ENCODE data around the gene CCDC71.

The CCDC71 gene

DNA sequence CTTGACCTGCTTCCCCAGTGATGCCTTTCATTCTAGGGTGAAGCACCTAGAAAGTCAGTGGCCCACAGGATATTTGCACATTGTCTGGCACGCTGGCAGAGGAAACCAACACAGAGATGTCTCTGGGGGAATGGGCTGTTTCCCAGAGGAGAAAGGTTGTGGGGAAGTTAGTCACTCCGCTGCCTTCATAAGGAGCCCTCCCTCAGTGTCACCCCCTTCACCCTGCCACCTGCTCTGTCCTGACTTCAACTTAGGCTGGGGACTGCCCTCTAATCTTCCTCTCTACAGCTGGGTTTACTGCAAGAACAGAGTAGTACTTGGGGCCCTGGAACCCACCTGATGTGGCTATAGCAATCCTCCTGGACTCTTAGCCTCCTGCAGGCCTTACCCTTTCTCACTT, 10.9 kb upstream of the CCDC71 start:
- Histone ChIP-seq H3K27ac (ENCODE audit: low read length) (no peak overlapping the region), H2AFZ (ENCODE audit: low read length) (no peak overlapping the region), H3K79me2 (ENCODE audit: low read length) (no peaks in the 10 kb centered on the region), H3K4me1 (ENCODE audit: low read length) (no peaks in the 10 kb centered on the region), H3K4me3 (ENCODE audit: low read length) (no peak overlapping the region), H3K4me2 (ENCODE audit: low read depth, low read length) (no peak overlapping the region), H3F3A (ENCODE audit: insufficient read depth, low read length) (no peaks in the 10 kb centered on the region), H3K36me3 (replicated peaks; ENCODE audit: insufficient read depth, low read length) (no peaks in the 10 kb centered on the region), H3K9me2 (replicated peaks; ENCODE audit: insufficient read depth, low read length) (no peaks in the 10 kb centered on the region), H3K9ac (ENCODE audit: low read length) (no peak overlapping the region), H4K20me1 (ENCODE audit: insufficient read depth, low read length) (no peaks in the 10 kb centered on the region), H3K9me3 (replicated peaks; ENCODE audit: insufficient read depth, low read length) (no peaks in the 10 kb centered on the region), H3K27me3 (replicated peaks; ENCODE audit: insufficient read depth, low read length) (no peaks in the 10 kb centered on the region; the same call in 1 of the 2 replicates)
- no peak for DNase-seq
- TF ChIP-seq EZH2 (optimal IDR thresholded peaks at IDR 0.05; ENCODE audit: low read depth, low read length) (no peak), EZH2phosphoT487 (IDR thresholded peaks at IDR 0.05; ENCODE audit: low read length) (no peak)
- TF ChIP-seq, protein P1, sequence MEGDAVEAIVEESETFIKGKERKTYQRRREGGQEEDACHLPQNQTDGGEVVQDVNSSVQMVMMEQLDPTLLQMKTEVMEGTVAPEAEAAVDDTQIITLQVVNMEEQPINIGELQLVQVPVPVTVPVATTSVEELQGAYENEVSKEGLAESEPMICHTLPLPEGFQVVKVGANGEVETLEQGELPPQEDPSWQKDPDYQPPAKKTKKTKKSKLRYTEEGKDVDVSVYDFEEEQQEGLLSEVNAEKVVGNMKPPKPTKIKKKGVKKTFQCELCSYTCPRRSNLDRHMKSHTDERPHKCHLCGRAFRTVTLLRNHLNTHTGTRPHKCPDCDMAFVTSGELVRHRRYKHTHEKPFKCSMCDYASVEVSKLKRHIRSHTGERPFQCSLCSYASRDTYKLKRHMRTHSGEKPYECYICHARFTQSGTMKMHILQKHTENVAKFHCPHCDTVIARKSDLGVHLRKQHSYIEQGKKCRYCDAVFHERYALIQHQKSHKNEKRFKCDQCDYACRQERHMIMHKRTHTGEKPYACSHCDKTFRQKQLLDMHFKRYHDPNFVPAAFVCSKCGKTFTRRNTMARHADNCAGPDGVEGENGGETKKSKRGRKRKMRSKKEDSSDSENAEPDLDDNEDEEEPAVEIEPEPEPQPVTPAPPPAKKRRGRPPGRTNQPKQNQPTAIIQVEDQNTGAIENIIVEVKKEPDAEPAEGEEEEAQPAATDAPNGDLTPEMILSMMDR (IDR thresholded peaks at IDR 0.05; ENCODE audit: low read length): no peak

DNA sequence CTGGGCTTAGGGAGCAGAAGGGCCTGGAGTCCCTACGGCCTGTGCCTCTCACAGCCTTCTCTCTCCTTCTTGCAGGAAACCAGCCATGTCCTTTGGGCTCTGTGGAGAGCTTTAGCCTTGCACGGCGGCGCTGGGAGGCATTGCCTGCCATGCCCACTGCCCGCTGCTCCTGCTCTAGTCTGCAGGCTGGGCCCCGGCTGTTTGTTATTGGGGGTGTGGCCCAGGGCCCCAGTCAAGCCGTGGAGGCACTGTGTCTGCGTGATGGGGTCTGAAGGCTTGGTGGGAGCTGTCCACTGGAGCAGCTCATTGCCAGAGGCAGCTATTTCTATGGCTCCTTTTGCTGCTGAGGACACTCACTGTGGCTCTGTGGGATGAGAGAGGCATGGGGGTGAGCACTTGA, 9.4 kb upstream of the CCDC71 start:
- no peak overlapping the region for H3K9ac ChIP-seq (ENCODE audit: low read length)
- H3K36me3 ChIP-seq (replicated peaks; ENCODE audit: insufficient read depth, low read length): no peaks in the 10 kb centered on the region
- no peaks in the 10 kb centered on the region for H3F3A ChIP-seq (ENCODE audit: insufficient read depth, low read length)
- no peak for TF ChIP-seq EZH2phosphoT487 (IDR thresholded peaks at IDR 0.05; ENCODE audit: low read length)
- H3K79me2 ChIP-seq (ENCODE audit: low read length): no peaks in the 10 kb centered on the region
- no peak overlapping the region for H3K4me3 ChIP-seq (ENCODE audit: low read length)
- H4K20me1 ChIP-seq (ENCODE audit: insufficient read depth, low read length): no peaks in the 10 kb centered on the region
- no peak overlapping the region for H3K4me2 ChIP-seq (ENCODE audit: low read depth, low read length)
- H3K9me3 ChIP-seq (replicated peaks; ENCODE audit: insufficient read depth, low read length): no peaks in the 10 kb centered on the region
- no peaks in the 10 kb centered on the region; the same call in 1 of the 2 replicates for H3K27me3 ChIP-seq (replicated peaks; ENCODE audit: insufficient read depth, low read length)
- H3K4me1 ChIP-seq (ENCODE audit: low read length): no peaks in the 10 kb centered on the region
- no peaks in the 10 kb centered on the region for H3K9me2 ChIP-seq (replicated peaks; ENCODE audit: insufficient read depth, low read length)
- DNase-seq: no peak
- no peak overlapping the region for H3K27ac ChIP-seq (ENCODE audit: low read length)
- no peak overlapping the region for H2AFZ ChIP-seq (ENCODE audit: low read length)

DNA sequence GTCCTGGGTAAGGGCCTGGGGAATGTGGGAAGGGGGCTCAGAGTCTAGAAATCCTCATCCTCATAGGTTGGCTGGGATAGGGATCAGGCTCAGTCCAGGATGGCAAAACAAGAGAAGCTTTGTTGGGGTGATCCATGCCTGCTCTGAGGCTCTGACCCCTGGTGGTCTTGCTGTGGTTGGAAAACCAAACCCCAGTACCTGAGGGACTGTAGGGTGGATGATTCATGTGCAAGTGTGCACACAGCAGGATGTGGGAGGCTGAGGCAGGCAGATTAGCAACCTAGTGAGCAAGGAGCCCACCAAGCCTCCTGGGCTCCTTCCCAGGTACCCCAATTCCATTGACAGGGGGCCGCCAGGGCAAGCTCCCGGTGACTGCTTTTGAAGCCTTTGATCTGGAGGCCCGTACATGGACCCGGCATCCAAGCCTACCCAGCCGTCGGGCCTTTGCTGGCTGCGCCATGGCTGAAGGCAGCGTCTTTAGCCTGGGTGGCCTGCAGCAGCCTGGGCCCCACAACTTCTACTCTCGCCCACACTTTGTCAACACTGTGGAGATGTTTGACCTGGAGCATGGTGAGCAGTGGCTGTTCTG, 8.4 kb upstream of the CCDC71 start:
- H3K27ac ChIP-seq (ENCODE audit: low read length): no peak overlapping the region

DNA sequence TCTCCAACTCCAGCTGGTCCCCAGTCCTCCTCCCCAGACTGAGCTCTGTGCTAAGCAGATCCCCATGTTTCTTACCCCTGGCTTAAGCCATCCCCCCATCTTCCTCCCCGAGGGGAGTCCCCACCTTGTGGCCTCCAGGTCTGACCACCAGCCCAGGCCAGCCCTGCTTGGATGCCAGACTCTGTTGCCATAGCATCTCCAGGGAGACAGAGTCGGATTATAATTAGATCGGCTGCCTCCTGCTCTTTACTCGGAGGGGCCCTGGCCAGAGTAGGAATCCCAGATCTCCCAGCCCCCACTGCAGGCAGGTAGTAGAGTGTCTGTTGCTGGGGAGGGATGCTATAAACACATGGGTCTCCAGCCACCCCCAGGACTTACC, 7.7 kb upstream of the CCDC71 start:
- Histone ChIP-seq H3K36me3 (replicated peaks; ENCODE audit: insufficient read depth, low read length) (no peaks in the 10 kb centered on the region), H3K9me3 (replicated peaks; ENCODE audit: insufficient read depth, low read length) (no peaks in the 10 kb centered on the region), H3K4me1 (ENCODE audit: low read length) (no peaks in the 10 kb centered on the region), H3K9ac (ENCODE audit: low read length) (no peak overlapping the region), H2AFZ (ENCODE audit: low read length) (no peak overlapping the region), H3K4me2 (ENCODE audit: low read depth, low read length) (no peak overlapping the region), H3F3A (ENCODE audit: insufficient read depth, low read length) (no peaks in the 10 kb centered on the region), H3K4me3 (ENCODE audit: low read length) (no peak overlapping the region), H3K27me3 (replicated peaks; ENCODE audit: insufficient read depth, low read length) (no peaks in the 10 kb centered on the region; the same call in 1 of the 2 replicates), H3K27ac (ENCODE audit: low read length) (no peak overlapping the region), H3K79me2 (ENCODE audit: low read length) (no peaks in the 10 kb centered on the region), H4K20me1 (ENCODE audit: insufficient read depth, low read length) (no peaks in the 10 kb centered on the region), H3K9me2 (replicated peaks; ENCODE audit: insufficient read depth, low read length) (no peaks in the 10 kb centered on the region)
- DNase-seq: no peak
- TF ChIP-seq EZH2 (optimal IDR thresholded peaks at IDR 0.05; ENCODE audit: low read depth, low read length) (no peak), EZH2phosphoT487 (IDR thresholded peaks at IDR 0.05; ENCODE audit: low read length) (no peak)
- TF ChIP-seq, protein P1 (IDR thresholded peaks at IDR 0.05; ENCODE audit: low read length): no peak

More for the DNA sequence above, 8.4 kb upstream of the CCDC71 start:
- Histone ChIP-seq H3K4me2 (ENCODE audit: low read depth, low read length) (no peak overlapping the region), H3K4me1 (ENCODE audit: low read length) (no peaks in the 10 kb centered on the region), H3F3A (ENCODE audit: insufficient read depth, low read length) (no peaks in the 10 kb centered on the region), H3K79me2 (ENCODE audit: low read length) (no peaks in the 10 kb centered on the region), H3K4me3 (ENCODE audit: low read length) (no peak overlapping the region), H3K27me3 (replicated peaks; ENCODE audit: insufficient read depth, low read length) (no peaks in the 10 kb centered on the region; the same call in 1 of the 2 replicates), H4K20me1 (ENCODE audit: insufficient read depth, low read length) (no peaks in the 10 kb centered on the region), H2AFZ (ENCODE audit: low read length) (no peak overlapping the region), H3K9ac (ENCODE audit: low read length) (no peak overlapping the region), H3K9me3 (replicated peaks; ENCODE audit: insufficient read depth, low read length) (no peaks in the 10 kb centered on the region), H3K36me3 (replicated peaks; ENCODE audit: insufficient read depth, low read length) (no peaks in the 10 kb centered on the region), H3K9me2 (replicated peaks; ENCODE audit: insufficient read depth, low read length) (no peaks in the 10 kb centered on the region)
- no peak for DNase-seq
- TF ChIP-seq EZH2 (optimal IDR thresholded peaks at IDR 0.05; ENCODE audit: low read depth, low read length) (no peak), EZH2phosphoT487 (IDR thresholded peaks at IDR 0.05; ENCODE audit: low read length) (no peak)
- TF ChIP-seq, protein P1 (IDR thresholded peaks at IDR 0.05; ENCODE audit: low read length): no peak
